Endothelial cell of umbilical vein (primary cell): Measurements from ENCODE around the gene SLC25A21. TPM values are rescaled to one million over a fixed set of nuclear protein-coding genes. Genes with fewer than 3 reads are reported as not detected.
A peak's percentile ranks its signal among the peaks of the same experiment; 100 is the strongest.

Experiments
- BruUV-seq: library from RNA; stranded (reverse); fragments of 400-500 nt; replicated peaks from 2 replicates; lab custom pipeline; 2021; lab: Mats Ljungman, UMichigan
- CTCF ChIA-PET: fragments of 300-600, 350-600 bp; sonication (Branson Sonifier 250); formaldehyde crosslinking; loops from one replicate; lab custom pipeline; 2021; ENCODE audit warnings: antibody characterized with exemption, inconsistent platforms; lab: Charles Lee
- POLR2A ChIA-PET: fragments of 300-600, 350-600 bp; sonication (Branson Sonifier 250); formaldehyde crosslinking; loops from one replicate; lab custom pipeline; 2021; ENCODE audit warnings: antibody characterized with exemption, inconsistent platforms; lab: Charles Lee
- DNase-seq: peaks from one replicate; pipeline ENCODE4 v3.0.0-alpha.2; 2011; ENCODE audit warnings: low read depth, low spot score
- FAIRE-seq: peaks from 2 replicates; lab custom pipeline; 2011; peaks lifted over from hg19 to GRCh38; lab: Jason Lieb, UNC
- H2AFZ ChIP-seq: 2 replicates; pipeline ENCODE4 v1.6.0; 2012; ENCODE audit warnings: low read depth, low read length, control low read depth, inconsistent platforms
- H3K27ac ChIP-seq: 2 replicates; pipeline ENCODE4 v1.5.1; 2011; ENCODE audit warnings: low read depth, mild to moderate bottlenecking, control low read depth, low read length, moderate library complexity; ENCODE audit not compliant: insufficient read depth
- H3K27me3 ChIP-seq, 2 experiments: 2 replicates each; pipeline versions ENCODE4 v1.6.0 to v1.6.1; 2011; ENCODE audit warnings: low read length in 2 of 2, mixed read lengths in 1 of 2; ENCODE audit not compliant: control insufficient read depth in 2 of 2, insufficient read depth in 2 of 2
- H3K36me3 ChIP-seq, 2 experiments: 2 replicates in 1 of 2; 3 replicates in 1 of 2; pipeline ENCODE4 v1.5.1; 2011; ENCODE audit warnings: low read length in 2 of 2, mild to moderate bottlenecking in 1 of 2, moderate library complexity in 1 of 2; ENCODE audit not compliant: control insufficient read depth in 2 of 2, insufficient read depth in 2 of 2; ENCODE audit errors: extremely low read depth in 1 of 2
- H3K4me1 ChIP-seq: 3 replicates; pipeline ENCODE4 v1.5.1; 2011; ENCODE audit warnings: mild to moderate bottlenecking, low read length; ENCODE audit not compliant: control insufficient read depth, insufficient read depth; ENCODE audit errors: extremely low read depth
- H3K4me2 ChIP-seq: 2 replicates; pipeline ENCODE4 v1.6.1; 2011; ENCODE audit warnings: low read length, control low read depth, mixed read lengths; ENCODE audit not compliant: insufficient read depth
- H3K4me3 ChIP-seq, 3 experiments: fragments of 200-600 bp in 1 of 3; sonication (generic), shearing (Covaris generic) in 1 of 3; replicated peaks in 1 of 3; 2 replicates each; pipeline ENCODE4 v1.5.1; 2011 to 2016; ENCODE audit warnings: control low read depth in 3 of 3, low read length in 3 of 3, mild to moderate bottlenecking in 2 of 3, inconsistent platforms in 1 of 3, low read depth in 1 of 3, moderate library complexity in 1 of 3; ENCODE audit not compliant: insufficient read depth in 1 of 3
- H3K79me2 ChIP-seq: 2 replicates; pipeline ENCODE4 v1.6.0; 2012; ENCODE audit warnings: low read length, inconsistent platforms; ENCODE audit not compliant: control insufficient read depth, insufficient read depth
- H3K9ac ChIP-seq: replicated peaks from 2 replicates; pipeline ENCODE3; 2011; ENCODE audit warnings: low read length, control low read depth; ENCODE audit not compliant: insufficient read depth; ENCODE audit errors: extremely low read depth
- H3K9me1 ChIP-seq: replicated peaks from 3 replicates; pipeline ENCODE4 v1.6.0; 2011; ENCODE audit warnings: mild to moderate bottlenecking, low read length; ENCODE audit not compliant: control insufficient read depth, insufficient read depth; ENCODE audit errors: extremely low read depth
- H3K9me3 ChIP-seq: replicated peaks from 2 replicates; pipeline ENCODE4 v1.5.1; 2012; ENCODE audit warnings: low read length, inconsistent platforms; ENCODE audit not compliant: control insufficient read depth, insufficient read depth
- H4K20me1 ChIP-seq: replicated peaks from 2 replicates; pipeline ENCODE3; 2011; ENCODE audit warnings: mild to moderate bottlenecking, low read length; ENCODE audit not compliant: control insufficient read depth, insufficient read depth; ENCODE audit errors: extremely low read depth
- EZH2 ChIP-seq: IDR thresholded peaks from 2 replicates; pipeline ENCODE4 v1.6.1; 2012; ENCODE audit warnings: borderline replicate concordance, low read depth, mild to moderate bottlenecking, moderate library complexity, low read length, inconsistent platforms; ENCODE audit not compliant: severe bottlenecking
- FOS ChIP-seq: IDR thresholded peaks from 2 replicates; pipeline ENCODE4 v1.6.1; 2011; ENCODE audit warnings: mild to moderate bottlenecking, low read length, moderate library complexity, borderline replicate concordance; ENCODE audit not compliant: insufficient read depth
- GATA2 ChIP-seq: IDR thresholded peaks from 2 replicates; pipeline ENCODE4 v1.7.0; 2011; ENCODE audit warnings: low read depth, mild to moderate bottlenecking, moderate library complexity, mixed read lengths, low read length; ENCODE audit not compliant: insufficient read length, insufficient read depth
- JUN ChIP-seq: IDR thresholded peaks from 2 replicates; pipeline ENCODE4 v1.6.1; 2011; ENCODE audit warnings: borderline replicate concordance, low read depth; ENCODE audit not compliant: insufficient read length, insufficient read depth
- MYC ChIP-seq: IDR thresholded peaks from one replicate; pipeline ENCODE4 v1.6.1; 2011; ENCODE audit warnings: mild to moderate bottlenecking, low read depth, low read length
- dilution Hi-C: fragments of 300-500 bp; cut with MboI; formaldehyde crosslinking; loops from one replicate; pipeline ENCODE4 v1.15.0; 2019; ENCODE audit warnings: low sequenced_read_pairs; ENCODE audit not compliant: extremely low pct_ligation_motif_present
- intact Hi-C: fragments of 100-400 bp; cut with micrococcal nuclease; formaldehyde crosslinking; loops from one replicate; pipeline ENCODE4 v1.10.0; 2022
- polyA plus RNA-seq, 4 experiments: library from polyadenylated mRNA; depleted of rRNA in 3 of 4; stranded (reverse) in 3 of 4; unstranded in 1 of 4; fragments of >200 nt; gene quantifications; 2 replicates each; pipeline versions ENCODE4 v1.2.1 to v1.2.3, GENCODE V29; 2011 to 2012; ENCODE audit warnings: missing spikeins in 1 of 4
- total RNA-seq: library from RNA; stranded (reverse); gene quantifications from 2 replicates; pipeline ENCODE4 v1.2.3, GENCODE V29; 2021
- TF ChIP-seq, protein P1 (sequence below): IDR thresholded peaks from 2 replicates; pipeline ENCODE4 v1.6.1; 2011; ENCODE audit not compliant: insufficient read depth, insufficient read length
- TF ChIP-seq, protein P2 (sequence below), 2 donors: IDR thresholded peaks; 1 replicate in 1 of 2; 2 replicates in 1 of 2; pipeline ENCODE4 v1.5.1; 2011; ENCODE audit warnings: low read length in 2 of 2, mild to moderate bottlenecking in 2 of 2, moderate library complexity in 2 of 2, control low read depth in 1 of 2, inconsistent platforms in 1 of 2, low read depth in 1 of 2; ENCODE audit not compliant: insufficient read depth in 1 of 2; ENCODE audit errors: extremely low read depth in 1 of 2

The SLC25A21 gene
- total and polyA plus RNA-seq, 2 donors (not counting 3 experiments of a cell fraction or from before 2014, with no cell fraction given) = 0.98 to 1.4 TPM

DNA sequence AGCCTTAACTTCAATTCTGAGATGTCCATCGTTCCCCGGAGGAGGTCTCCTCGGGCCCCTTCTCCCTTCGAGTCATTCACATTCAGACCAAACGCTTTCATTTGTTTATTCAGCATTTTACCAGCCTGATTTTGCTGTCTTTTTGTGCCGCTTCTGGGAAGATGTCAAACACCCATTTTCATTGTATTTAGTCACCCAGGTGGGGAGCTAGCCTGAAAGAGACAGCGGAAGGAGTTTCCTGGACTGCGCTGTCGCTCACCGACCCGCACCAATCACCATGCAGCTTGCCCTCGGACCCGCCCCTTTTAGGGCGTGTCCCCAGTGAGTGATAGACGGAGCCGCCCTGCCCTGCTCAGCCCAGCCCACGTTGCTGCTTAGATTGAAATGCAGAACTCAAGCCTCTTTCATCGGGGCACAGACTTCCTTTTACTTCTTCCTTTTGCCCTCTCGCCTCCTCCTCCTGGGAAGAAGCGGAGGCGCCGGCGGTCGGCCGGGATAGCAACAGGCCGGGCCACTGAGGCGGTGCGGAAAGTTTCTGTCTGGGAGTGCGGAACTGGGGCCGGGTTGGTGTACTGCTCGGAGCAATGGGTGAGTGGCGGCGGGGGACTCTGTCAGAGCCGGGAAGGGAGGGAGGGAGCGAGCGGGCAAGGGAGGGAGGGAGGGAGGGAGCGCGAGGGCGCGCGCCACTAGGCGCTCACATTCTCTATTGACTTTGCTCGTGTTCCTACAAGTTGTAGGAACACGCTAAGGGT is 510.7 kb downstream of the SLC25A21 start, which contains the start of gene PAX9:
Gene PAX9 (plus strand): TSS at position 355 of the 752 bp plus-strand sequence. CDS start 230 bp downstream, at position 585.
- peak; percentile 70 for DNase-seq
- H3K4me1 ChIP-seq = peaks cover 17% of the 10 kb centered on the region
- ChIA-PET CTCF (no interaction called here), POLR2A (no interaction called here)
- H3K27ac ChIP-seq = no peak within 1 kb of the TSS
- peak; percentile 99 for FAIRE-seq
- H3K79me2 ChIP-seq = no peaks in the 10 kb centered on the region
- peak within 1 kb of the TSS in 2 of 3 experiments; percentile 27 to 42 for H3K4me3 ChIP-seq
- dilution Hi-C loops = no loop called here
- intact Hi-C loops = loop anchor here (2.0 to 5.0 kb wide), 3 partner anchors 341 to 936 kb away; partner anchors contain the start of genes FOXA1, MBIP and TTC6
- no peaks in the 10 kb centered on the region for H3K36me3 ChIP-seq
- H3K9me1 ChIP-seq = no peaks in the 10 kb centered on the region
- no peak within 1 kb of the TSS for H3K9ac ChIP-seq
- no peak for TF ChIP-seq FOS
- TF ChIP-seq MYC = no peak
- TF ChIP-seq JUN = no peak
- no peak for TF ChIP-seq GATA2
- TF ChIP-seq, protein P1, sequence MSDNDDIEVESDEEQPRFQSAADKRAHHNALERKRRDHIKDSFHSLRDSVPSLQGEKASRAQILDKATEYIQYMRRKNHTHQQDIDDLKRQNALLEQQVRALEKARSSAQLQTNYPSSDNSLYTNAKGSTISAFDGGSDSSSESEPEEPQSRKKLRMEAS = no peak
- TF ChIP-seq EZH2 = no peak
- TF ChIP-seq, protein P2, sequence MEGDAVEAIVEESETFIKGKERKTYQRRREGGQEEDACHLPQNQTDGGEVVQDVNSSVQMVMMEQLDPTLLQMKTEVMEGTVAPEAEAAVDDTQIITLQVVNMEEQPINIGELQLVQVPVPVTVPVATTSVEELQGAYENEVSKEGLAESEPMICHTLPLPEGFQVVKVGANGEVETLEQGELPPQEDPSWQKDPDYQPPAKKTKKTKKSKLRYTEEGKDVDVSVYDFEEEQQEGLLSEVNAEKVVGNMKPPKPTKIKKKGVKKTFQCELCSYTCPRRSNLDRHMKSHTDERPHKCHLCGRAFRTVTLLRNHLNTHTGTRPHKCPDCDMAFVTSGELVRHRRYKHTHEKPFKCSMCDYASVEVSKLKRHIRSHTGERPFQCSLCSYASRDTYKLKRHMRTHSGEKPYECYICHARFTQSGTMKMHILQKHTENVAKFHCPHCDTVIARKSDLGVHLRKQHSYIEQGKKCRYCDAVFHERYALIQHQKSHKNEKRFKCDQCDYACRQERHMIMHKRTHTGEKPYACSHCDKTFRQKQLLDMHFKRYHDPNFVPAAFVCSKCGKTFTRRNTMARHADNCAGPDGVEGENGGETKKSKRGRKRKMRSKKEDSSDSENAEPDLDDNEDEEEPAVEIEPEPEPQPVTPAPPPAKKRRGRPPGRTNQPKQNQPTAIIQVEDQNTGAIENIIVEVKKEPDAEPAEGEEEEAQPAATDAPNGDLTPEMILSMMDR (IDR thresholded peaks at IDR 0.05; ENCODE audit: extremely low read depth in 1 of 2, insufficient read depth in 1 of 2, low read depth in 1 of 2, low read length in 2 of 2) = no peak
- BruUV-seq = no TSS peak
- peaks cover 88 to 98% of the 10 kb centered on the region in 2 experiments for H3K27me3 ChIP-seq
- peak within 1 kb of the TSS; percentile 36 for H2AFZ ChIP-seq
- peak within 1 kb of the TSS; percentile 63 for H3K4me2 ChIP-seq
- H3K9me3 ChIP-seq = no peaks in the 10 kb centered on the region
- no peaks in the 10 kb centered on the region for H4K20me1 ChIP-seq
